Hepatocyte (in vitro differentiated cells): Measurements from ENCODE around the gene NSUN7.

Experiments
- CTCF ChIP-seq: fragments of 200-600 bp; sonication (generic); IDR thresholded peaks from 2 replicates; pipeline ENCODE4 v1.5.1; 2016; ENCODE audit warnings: antibody characterized with exemption, mild to moderate bottlenecking; ENCODE audit not compliant: poor library complexity
- EZH2 ChIP-seq: fragments of 200-600 bp; sonication (generic); IDR thresholded peaks from 2 replicates; pipeline ENCODE4 v1.6.1; 2016; ENCODE audit warnings: antibody characterized with exemption, mild to moderate bottlenecking, borderline replicate concordance
- EZH2phosphoT487 ChIP-seq: fragments of 200-600 bp; sonication (generic); IDR thresholded peaks from one replicate; pipeline ENCODE4 v1.6.1; 2018; ENCODE audit warnings: antibody characterized with exemption, mild to moderate bottlenecking, low read depth, moderate library complexity; ENCODE audit not compliant: unreplicated experiment, severe bottlenecking

- TF ChIP-seq EZH2phosphoT487 (no peak), CTCF (no peak), EZH2 (no peak)
These were observed 2.4 kb upstream of the NSUN7 start for GRCh38 chr4:40747207-40747835.
